Right atrium auricular region (tissue), 2 donors: ENCODE measurements around the gene PIK3C2G. TPM values are rescaled to one million over a fixed set of nuclear protein-coding genes. Genes with fewer than 3 reads are reported as not detected.
"Not testable (repeated sequence)": the region's sequence is repeated elsewhere in the genome, so short reads cannot be mapped to it uniquely, and the experiment has no call there.

ENCODE experiments used
- DNase-seq: peaks from one replicate; pipeline ENCODE4 v3.0.0-alpha.2; 2019; ENCODE audit warnings: low spot score
- H3K27ac ChIP-seq, 2 donors: fragments of 200-600 bp; sonication (generic); 1 replicate in 1 of 2; 2 replicates in 1 of 2; pipeline ENCODE4 v1.5.1; 2016 to 2019
- H3K27me3 ChIP-seq, 2 donors: fragments of 200-600 bp; sonication (generic); one replicate each; pipeline versions ENCODE4 v1.5.1 to v1.6.0; 2017 to 2019
- H3K36me3 ChIP-seq: fragments of 200-600 bp; sonication (generic); one replicate; pipeline ENCODE4 v1.5.1; 2016
- H3K4me1 ChIP-seq, 2 donors: fragments of 200-600 bp; sonication (generic); one replicate each; pipeline versions ENCODE4 v1.5.1 to v1.6.0; 2017 to 2019
- H3K4me3 ChIP-seq, 2 donors: fragments of 200-600 bp; sonication (generic); 1 replicate in 1 of 2; 2 replicates in 1 of 2; pipeline ENCODE4 v1.5.1; 2017 to 2019; ENCODE audit warnings: mild to moderate bottlenecking in 1 of 2, moderate library complexity in 1 of 2
- H3K9me3 ChIP-seq, 2 donors: fragments of 200-600 bp; sonication (generic); one replicate each; pipeline ENCODE4 v1.5.1; 2019
- CTCF ChIP-seq, 2 donors: fragments of 200-600 bp; sonication (generic); IDR thresholded peaks; one replicate each; pipeline ENCODE4 v1.5.1; 2019; ENCODE audit warnings: antibody characterized with exemption in 2 of 2
- total RNA-seq, 2 donors: library from RNA; depleted of rRNA; stranded (reverse); fragments of >200 nt; gene quantifications; one replicate each; pipeline ENCODE4 v1.1.0, GENCODE V29; 2016

PIK3C2G gene
- total RNA-seq, 2 donors from 2014 or later = not detected

- DNase-seq = no peak
- no peaks in the 10 kb centered on the region for H3K9me3 ChIP-seq
- no peaks in the 10 kb centered on the region for H3K4me1 ChIP-seq
- no peaks in the 10 kb centered on the region for H3K36me3 ChIP-seq
- TF ChIP-seq CTCF (IDR thresholded peaks at IDR 0.05) = no peak
- H3K27me3 ChIP-seq = no peaks in the 10 kb centered on the region
- no peak overlapping the region for H3K4me3 ChIP-seq
- no peak overlapping the region for H3K27ac ChIP-seq
Observed at GRCh38 chr12:18684430-18684829, 423.1 kb downstream of the PIK3C2G start.

GRCh38 chr12:18689771-18690170 is 428.5 kb downstream of the PIK3C2G start:
- DNase-seq = no peak
- no peaks in the 10 kb centered on the region for H3K9me3 ChIP-seq
- H3K4me1 ChIP-seq = no peaks in the 10 kb centered on the region
- no peaks in the 10 kb centered on the region for H3K27me3 ChIP-seq
- no peak for TF ChIP-seq CTCF (IDR thresholded peaks at IDR 0.05)
- H3K27ac ChIP-seq = peak overlapping the region in 1 of 2 donors; percentile 74
- H3K36me3 ChIP-seq = no peaks in the 10 kb centered on the region
- no peak overlapping the region for H3K4me3 ChIP-seq

- Histone ChIP-seq H3K4me1 (no peaks in the 10 kb centered on the region), H3K36me3 (no peaks in the 10 kb centered on the region), H3K27ac (peak overlapping the region in 1 of 2 donors; percentile 74), H3K4me3 (no peak overlapping the region), H3K9me3 (no peaks in the 10 kb centered on the region), H3K27me3 (no peaks in the 10 kb centered on the region)
- TF ChIP-seq CTCF (IDR thresholded peaks at IDR 0.05) = no peak
- DNase-seq = no peak
Observed at GRCh38 chr12:18690653-18691052, 429.3 kb downstream of the PIK3C2G start.

GRCh38 chr12:18693986-18694385 is 432.7 kb downstream of the PIK3C2G start:
- not testable (repeated sequence) for H3K27me3 ChIP-seq, H3K9me3 ChIP-seq, DNase-seq, H3K36me3 ChIP-seq, H3K27ac ChIP-seq, H3K4me1 ChIP-seq, H3K4me3 ChIP-seq

GRCh38 chr12:18696971-18697602 is 435.8 kb downstream of the PIK3C2G start:
- no peaks in the 10 kb centered on the region for H3K9me3 ChIP-seq
- no peaks in the 10 kb centered on the region for H3K4me1 ChIP-seq
- no peak overlapping the region for H3K4me3 ChIP-seq
- no peak for DNase-seq
- no peak for TF ChIP-seq CTCF (IDR thresholded peaks at IDR 0.05)
- H3K27ac ChIP-seq = no peak overlapping the region
- H3K27me3 ChIP-seq = no peaks in the 10 kb centered on the region
- H3K36me3 ChIP-seq = no peaks in the 10 kb centered on the region

Other genes starting within 250 kb of the PIK3C2G start
- gene RERGL, start 171.3 kb upstream of the PIK3C2G start, total RNA-seq = 1 to 10 TPM in 1 of 2 donors, not detected in 1; 1.4 TPM